Dendritic cell treated with granulocyte-macrophage colony-stimulating factor and Interleukin-4, amounts not matched to agents 40 ng/mL and 50 ng/mL, for 4 days (primary cell): ENCODE data around the gene MID2.
"Not testable (repeated sequence)": the region's sequence is repeated elsewhere in the genome, so short reads cannot be mapped to it uniquely, and the experiment has no call there.

Source experiments
- H3K27ac Mint-ChIP-seq: one replicate; pipeline ENCODE4 v1.8.0; 2022; ENCODE audit warnings: mild to moderate bottlenecking, mixed read lengths
- H3K27me3 Mint-ChIP-seq: one replicate; pipeline ENCODE4 v1.8.0; 2022; ENCODE audit warnings: mild to moderate bottlenecking, mixed read lengths
- H3K36me3 Mint-ChIP-seq: one replicate; pipeline ENCODE4 v1.8.0; 2022; ENCODE audit warnings: low read depth, mixed read lengths
- H3K4me1 Mint-ChIP-seq: one replicate; pipeline ENCODE4 v1.8.0; 2022; ENCODE audit warnings: low read depth, mixed read lengths
- H3K4me3 Mint-ChIP-seq: one replicate; pipeline ENCODE4 v1.8.0; 2022; ENCODE audit warnings: mild to moderate bottlenecking, moderate library complexity, mixed read lengths
- H3K9me3 Mint-ChIP-seq: one replicate; pipeline ENCODE4 v1.8.0; 2022; ENCODE audit warnings: mixed read lengths
- intact Hi-C: fragments of 100-400 bp; cut with micrococcal nuclease; formaldehyde crosslinking; loops from one replicate; pipeline ENCODE4 v1.15.0; 2022

The MID2 gene

DNA sequence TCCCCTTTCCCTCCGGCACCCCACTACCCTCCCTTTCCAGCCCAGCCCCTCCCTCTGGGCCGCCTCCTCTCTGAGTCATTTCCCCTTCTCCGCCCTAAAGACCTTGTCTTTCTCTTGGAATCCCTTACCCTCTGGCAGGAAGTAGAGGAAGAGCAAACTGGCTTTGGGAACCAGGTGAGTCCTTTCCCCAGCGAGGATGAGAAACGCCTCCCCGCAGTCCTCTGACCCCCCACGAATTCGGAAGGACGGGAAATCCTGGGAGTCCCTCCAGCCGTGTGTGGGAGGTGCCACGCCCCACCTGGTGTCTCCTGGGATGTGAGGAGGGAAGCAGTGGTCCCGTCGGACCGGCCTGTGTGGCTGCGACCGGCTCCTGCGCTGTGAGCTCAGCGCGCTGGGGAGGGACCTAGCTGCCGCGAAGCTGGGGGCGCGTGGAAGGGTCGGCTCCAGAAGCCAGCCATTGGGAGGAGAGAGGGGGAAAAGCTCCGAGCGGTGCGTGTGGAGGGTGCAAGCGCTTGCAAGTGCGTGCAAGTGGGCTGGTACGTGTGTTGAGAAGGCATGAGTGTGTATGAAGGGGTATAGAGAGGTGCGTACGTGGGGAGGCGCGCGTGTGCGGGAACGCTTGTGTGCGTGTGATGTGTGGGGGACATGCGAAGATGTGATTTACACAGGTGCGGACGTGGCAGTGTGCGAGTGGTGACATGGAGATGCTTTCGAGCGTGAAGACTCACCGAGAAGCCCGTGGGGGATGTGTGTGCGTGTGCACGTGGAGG, 110.2 kb downstream of the MID2 start:
- intact Hi-C loops = no loop called here
- Mint-ChIP-seq H3K9me3 (no peaks in the 10 kb centered on the region), H3K27ac (no peak overlapping the region), H3K36me3 (no peaks in the 10 kb centered on the region), H3K27me3 (peaks cover 21% of the 10 kb centered on the region), H3K4me1 (no peaks in the 10 kb centered on the region), H3K4me3 (no peak overlapping the region)

DNA sequence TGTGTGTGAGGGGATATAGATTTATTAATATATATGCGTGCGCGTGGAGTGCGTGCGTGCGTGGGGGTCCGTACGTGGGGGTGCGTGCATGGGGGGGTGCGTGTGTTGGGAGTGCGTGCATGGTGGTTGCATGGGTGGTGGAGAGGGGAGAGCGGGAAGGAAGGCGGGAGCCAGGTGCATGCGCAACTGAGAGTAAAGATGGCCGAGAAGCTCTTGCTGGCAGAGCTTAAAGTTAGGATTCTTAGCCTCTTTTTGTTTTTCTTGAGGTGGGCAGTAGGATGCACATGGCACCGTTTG, 110.7 kb downstream of the MID2 start:
- intact Hi-C loops = no loop called here
- Mint-ChIP-seq H3K4me3 (no peak overlapping the region), H3K27ac (no peak overlapping the region)

DNA sequence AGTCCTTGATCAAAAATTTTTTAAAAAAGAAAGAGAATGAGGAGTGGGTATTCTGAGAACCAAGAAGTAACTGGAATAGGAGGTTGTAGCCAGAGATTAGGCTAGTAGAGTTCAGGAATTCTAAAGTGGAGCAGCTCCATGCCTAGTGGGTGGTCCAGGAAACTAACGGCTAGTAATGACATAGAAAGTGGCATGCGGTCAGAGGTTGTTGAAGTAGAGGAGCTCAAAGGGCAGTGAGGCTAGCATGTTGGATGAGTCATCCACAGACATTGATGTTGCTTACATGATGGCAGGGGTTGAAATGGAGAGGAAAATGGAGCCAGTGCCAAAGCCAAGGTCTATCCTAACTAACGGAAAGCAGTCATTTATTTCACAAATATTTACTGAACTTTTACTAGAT, 114.4 kb downstream of the MID2 start:
- H3K36me3 Mint-ChIP-seq = no peaks in the 10 kb centered on the region
- H3K27me3 Mint-ChIP-seq = peaks cover 17% of the 10 kb centered on the region
- intact Hi-C loops = no loop called here
- H3K27ac Mint-ChIP-seq = no peak overlapping the region
- no peaks in the 10 kb centered on the region for H3K4me1 Mint-ChIP-seq
- H3K4me3 Mint-ChIP-seq = no peak overlapping the region
- H3K9me3 Mint-ChIP-seq = no peaks in the 10 kb centered on the region

More for the DNA sequence above, 110.7 kb downstream of the MID2 start:
- H3K27me3 Mint-ChIP-seq = peaks cover 21% of the 10 kb centered on the region
- no peaks in the 10 kb centered on the region for H3K4me1 Mint-ChIP-seq
- H3K9me3 Mint-ChIP-seq = no peaks in the 10 kb centered on the region
- H3K36me3 Mint-ChIP-seq = no peaks in the 10 kb centered on the region

DNA sequence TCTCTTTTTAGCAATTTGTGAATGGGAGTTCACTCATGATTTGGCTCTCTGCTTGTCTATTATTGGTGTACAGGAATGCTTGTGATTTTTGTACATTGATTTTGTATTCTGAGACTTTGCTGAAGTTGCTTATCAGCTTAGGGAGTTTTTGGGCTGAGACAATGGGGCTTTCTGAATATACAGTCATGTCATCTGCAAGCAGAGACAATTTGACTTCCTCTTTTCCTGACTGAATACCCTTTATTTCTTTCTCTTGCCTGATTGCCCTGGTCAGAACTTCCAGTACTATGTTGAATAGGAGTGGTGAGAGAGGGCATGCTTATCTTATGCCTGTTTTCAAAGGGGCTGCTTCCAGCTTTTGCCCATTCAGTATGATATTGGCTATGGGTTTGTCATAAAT, 129.7 kb downstream of the MID2 start:
- not testable (repeated sequence) for H3K27ac Mint-ChIP-seq, H3K9me3 Mint-ChIP-seq

GRCh38 chrX:107968623-107969022, 143.0 kb downstream of the MID2 start:
- Mint-ChIP-seq H3K27me3 (no peaks in the 10 kb centered on the region), H3K9me3 (no peaks in the 10 kb centered on the region), H3K27ac (no peak overlapping the region), H3K4me3 (no peak overlapping the region), H3K4me1 (no peaks in the 10 kb centered on the region), H3K36me3 (no peaks in the 10 kb centered on the region)
- intact Hi-C loops = no loop called here

More for the DNA sequence above, 129.7 kb downstream of the MID2 start:
- H3K36me3 Mint-ChIP-seq, H3K4me1 Mint-ChIP-seq, H3K4me3 Mint-ChIP-seq, intact Hi-C loops, H3K27me3 Mint-ChIP-seq: not testable (repeated sequence)

DNA sequence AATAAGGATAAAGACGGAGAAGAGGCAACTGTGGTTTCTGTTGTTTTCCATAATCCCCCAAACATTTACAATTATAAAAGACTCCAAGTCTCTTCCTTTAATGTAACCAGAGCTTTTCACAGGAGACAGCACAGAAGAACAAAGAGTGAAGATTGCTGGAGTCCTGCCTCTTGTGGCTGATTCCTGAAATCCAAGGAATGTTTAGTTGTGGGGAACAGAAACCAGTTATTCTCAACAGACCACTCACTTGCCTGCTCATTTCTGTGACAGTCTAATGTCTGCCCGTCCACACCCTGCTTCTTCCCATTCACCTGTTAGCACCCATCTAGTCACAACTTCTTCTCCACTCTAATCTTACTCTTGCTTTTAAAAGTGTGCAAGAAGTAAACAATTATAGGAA, 144.4 kb downstream of the MID2 start:
- no peaks in the 10 kb centered on the region for H3K9me3 Mint-ChIP-seq
- H3K27me3 Mint-ChIP-seq = no peaks in the 10 kb centered on the region
- H3K27ac Mint-ChIP-seq = no peak overlapping the region
- no peaks in the 10 kb centered on the region for H3K36me3 Mint-ChIP-seq
- no peak overlapping the region for H3K4me3 Mint-ChIP-seq
- intact Hi-C loops = no loop called here
- no peaks in the 10 kb centered on the region for H3K4me1 Mint-ChIP-seq

GRCh38 chrX:107971636-107972035, 146.0 kb downstream of the MID2 start:
- intact Hi-C loops = no loop called here
- Mint-ChIP-seq H3K27me3 (no peaks in the 10 kb centered on the region), H3K9me3 (no peaks in the 10 kb centered on the region), H3K27ac (no peak overlapping the region), H3K4me3 (no peak overlapping the region), H3K36me3 (no peaks in the 10 kb centered on the region), H3K4me1 (no peaks in the 10 kb centered on the region)
